Measurements from ENCODE around the gene NPAS3.

The NPAS3 gene

GRCh38 chr14:33788161-33788560 is 849.5 kb downstream of the NPAS3 start:
- no peak overlapping the region for H3K4me3 ChIP-seq (ENCODE audit: low read length)
- TF ChIP-seq CTCF (conservative IDR thresholded peaks at IDR 0.05; ENCODE audit: low read length): no peak
- DNase-seq (ENCODE audit: low read depth): no peak

DNA sequence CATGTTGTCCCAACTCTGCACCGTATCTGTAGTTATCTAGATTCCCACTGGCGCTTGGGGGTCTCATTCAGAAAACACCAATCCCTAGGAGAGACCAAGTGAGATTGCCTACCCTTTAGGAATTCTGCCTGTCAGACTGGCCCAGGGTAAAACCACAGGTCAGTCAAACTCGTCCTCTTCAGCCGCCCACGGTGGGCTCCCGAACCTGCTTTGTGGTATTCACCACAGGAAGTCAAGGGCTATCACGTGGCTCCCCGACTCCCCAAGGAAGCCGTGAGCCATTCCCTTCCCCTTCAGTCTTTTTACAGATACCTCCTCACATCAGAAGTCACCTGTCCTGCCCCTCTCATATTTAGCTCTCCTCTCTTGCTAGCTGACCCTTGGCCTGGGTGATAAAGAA is 852.3 kb downstream of the NPAS3 start:
- no peak for DNase-seq (ENCODE audit: low read depth)
- no peak overlapping the region for H3K4me3 ChIP-seq (ENCODE audit: low read length)
- TF ChIP-seq CTCF (conservative IDR thresholded peaks at IDR 0.05; ENCODE audit: low read length): no peak

GRCh38 chr14:33792009-33792719 is 853.5 kb downstream of the NPAS3 start:
- DNase-seq (ENCODE audit: low read depth): no peak
- H3K4me3 ChIP-seq (ENCODE audit: low read length): no peak overlapping the region
- no peak for TF ChIP-seq CTCF (conservative IDR thresholded peaks at IDR 0.05; ENCODE audit: low read length)

DNA sequence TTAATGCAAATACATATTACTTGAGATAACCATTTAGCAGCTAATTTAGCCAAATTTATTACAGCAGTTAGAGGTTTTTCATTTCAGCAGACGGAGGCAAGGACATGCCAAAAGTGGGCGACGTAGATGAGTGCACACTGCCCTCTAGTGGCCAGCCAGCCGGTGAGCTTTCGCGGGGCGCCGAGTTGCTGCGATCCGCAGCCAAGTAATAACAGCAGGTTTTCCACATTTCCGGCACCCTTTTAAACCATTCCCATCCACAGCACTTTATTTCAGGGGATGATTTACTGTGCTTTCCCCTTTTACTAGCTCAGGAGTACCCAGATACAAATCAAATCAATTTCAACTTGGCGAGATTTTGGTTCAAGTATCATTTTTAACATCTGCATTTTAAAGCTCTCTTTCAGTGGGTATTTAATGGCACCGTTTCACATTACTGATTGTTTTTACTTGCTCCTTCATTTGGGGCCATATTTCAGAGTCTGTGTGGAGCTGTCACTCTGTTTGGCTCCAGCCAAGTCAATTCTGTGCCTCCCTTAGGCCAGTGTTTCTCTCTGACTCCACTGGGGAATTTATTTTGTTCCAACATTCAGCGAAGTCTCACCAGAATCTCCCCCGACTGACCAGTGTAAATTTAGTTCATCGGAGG is 854.2 kb downstream of the NPAS3 start:
- peak; percentile 79 for DNase-seq (ENCODE audit: low read depth)
- TF ChIP-seq CTCF (conservative IDR thresholded peaks at IDR 0.05; ENCODE audit: low read length): peak; percentile 97
- H3K4me3 ChIP-seq (ENCODE audit: low read length): peak overlapping the region; percentile 37

DNA sequence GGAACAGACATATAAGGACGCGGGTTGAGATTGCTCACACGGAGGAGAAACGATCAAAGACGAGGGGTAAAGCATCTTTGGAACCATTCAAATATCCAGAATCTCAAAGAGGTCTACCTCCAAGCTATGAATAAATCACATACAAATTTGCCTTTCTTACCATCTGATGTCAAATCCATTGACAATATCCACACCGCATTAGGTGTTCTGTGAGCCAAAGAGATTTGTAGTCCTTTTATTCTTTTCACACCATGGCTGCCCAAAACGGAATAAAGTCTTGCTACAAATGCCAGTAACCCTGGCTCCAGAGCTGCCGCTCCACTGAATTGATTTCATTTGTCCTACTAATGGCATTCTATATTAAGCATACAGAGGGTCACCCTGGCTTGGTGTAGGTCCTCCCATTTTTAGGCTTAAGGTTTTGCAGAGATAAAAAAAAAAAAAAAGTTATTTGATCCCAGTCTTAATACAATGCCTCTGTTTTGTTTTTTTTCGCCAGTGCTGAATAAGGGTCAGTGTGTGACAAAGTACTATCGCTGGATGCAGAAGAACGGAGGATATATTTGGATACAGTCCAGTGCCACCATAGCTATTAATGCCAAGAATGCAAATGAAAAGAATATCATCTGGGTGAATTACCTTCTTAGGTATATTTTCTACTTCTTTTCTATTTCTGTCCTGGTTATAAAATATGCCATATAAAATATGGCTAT is 854.9 kb downstream of the NPAS3 start:
- TF ChIP-seq CTCF (conservative IDR thresholded peaks at IDR 0.05; ENCODE audit: low read length): no peak
- H3K4me3 ChIP-seq (ENCODE audit: low read length): no peak overlapping the region
- no peak for DNase-seq (ENCODE audit: low read depth)

- TF ChIP-seq CTCF (conservative IDR thresholded peaks at IDR 0.05; ENCODE audit: low read length): no peak
- peak; percentile 33 for DNase-seq (ENCODE audit: low read depth)
- H3K4me3 ChIP-seq (ENCODE audit: low read length): no peak overlapping the region
Observed at GRCh38 chr14:33794791-33795305, 856.2 kb downstream of the NPAS3 start.
